Measurements from ENCODE around the gene DLGAP1.

GRCh38 chr18:3903337-3903736 is 551.8 kb downstream of the DLGAP1 start:
- TF ChIP-seq, protein P1, sequence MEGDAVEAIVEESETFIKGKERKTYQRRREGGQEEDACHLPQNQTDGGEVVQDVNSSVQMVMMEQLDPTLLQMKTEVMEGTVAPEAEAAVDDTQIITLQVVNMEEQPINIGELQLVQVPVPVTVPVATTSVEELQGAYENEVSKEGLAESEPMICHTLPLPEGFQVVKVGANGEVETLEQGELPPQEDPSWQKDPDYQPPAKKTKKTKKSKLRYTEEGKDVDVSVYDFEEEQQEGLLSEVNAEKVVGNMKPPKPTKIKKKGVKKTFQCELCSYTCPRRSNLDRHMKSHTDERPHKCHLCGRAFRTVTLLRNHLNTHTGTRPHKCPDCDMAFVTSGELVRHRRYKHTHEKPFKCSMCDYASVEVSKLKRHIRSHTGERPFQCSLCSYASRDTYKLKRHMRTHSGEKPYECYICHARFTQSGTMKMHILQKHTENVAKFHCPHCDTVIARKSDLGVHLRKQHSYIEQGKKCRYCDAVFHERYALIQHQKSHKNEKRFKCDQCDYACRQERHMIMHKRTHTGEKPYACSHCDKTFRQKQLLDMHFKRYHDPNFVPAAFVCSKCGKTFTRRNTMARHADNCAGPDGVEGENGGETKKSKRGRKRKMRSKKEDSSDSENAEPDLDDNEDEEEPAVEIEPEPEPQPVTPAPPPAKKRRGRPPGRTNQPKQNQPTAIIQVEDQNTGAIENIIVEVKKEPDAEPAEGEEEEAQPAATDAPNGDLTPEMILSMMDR (IDR thresholded peaks at IDR 0.05), result no peak
- TF ChIP-seq SMAD3 (CRISPR knock-in tag; IDR thresholded peaks at IDR 0.05; ENCODE audit: borderline replicate concordance) (no peak), JUN (CRISPR knock-in tag; IDR thresholded peaks at IDR 0.05) (no peak), JAZF1 (CRISPR knock-in tag; IDR thresholded peaks at IDR 0.05) (no peak), ZNF263 (CRISPR knock-in tag; IDR thresholded peaks at IDR 0.05; ENCODE audit: low read depth) (no peak), ATF3 (CRISPR knock-in tag; conservative IDR thresholded peaks at IDR 0.05) (no peak), NFYB (CRISPR knock-in tag; conservative IDR thresholded peaks at IDR 0.05; ENCODE audit: low read depth) (no peak)
- TF ChIP-seq, protein P2, sequence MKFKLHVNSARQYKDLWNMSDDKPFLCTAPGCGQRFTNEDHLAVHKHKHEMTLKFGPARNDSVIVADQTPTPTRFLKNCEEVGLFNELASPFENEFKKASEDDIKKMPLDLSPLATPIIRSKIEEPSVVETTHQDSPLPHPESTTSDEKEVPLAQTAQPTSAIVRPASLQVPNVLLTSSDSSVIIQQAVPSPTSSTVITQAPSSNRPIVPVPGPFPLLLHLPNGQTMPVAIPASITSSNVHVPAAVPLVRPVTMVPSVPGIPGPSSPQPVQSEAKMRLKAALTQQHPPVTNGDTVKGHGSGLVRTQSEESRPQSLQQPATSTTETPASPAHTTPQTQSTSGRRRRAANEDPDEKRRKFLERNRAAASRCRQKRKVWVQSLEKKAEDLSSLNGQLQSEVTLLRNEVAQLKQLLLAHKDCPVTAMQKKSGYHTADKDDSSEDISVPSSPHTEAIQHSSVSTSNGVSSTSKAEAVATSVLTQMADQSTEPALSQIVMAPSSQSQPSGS (CRISPR knock-in tag; IDR thresholded peaks at IDR 0.05; ENCODE audit: borderline replicate concordance, low read depth), result no peak

All from WTC11 (cell line).